Fibroblast of peridontal ligament (primary cell): Measurements from ENCODE around the gene RSPH1.
A peak's percentile ranks its signal among the peaks of the same experiment; 100 is the strongest.

ENCODE experiments used
- DNase-seq: peaks from one replicate; pipeline ENCODE4 v3.0.0-alpha.2; 2010; ENCODE audit errors: extremely low read depth

Gene RSPH1

DNA sequence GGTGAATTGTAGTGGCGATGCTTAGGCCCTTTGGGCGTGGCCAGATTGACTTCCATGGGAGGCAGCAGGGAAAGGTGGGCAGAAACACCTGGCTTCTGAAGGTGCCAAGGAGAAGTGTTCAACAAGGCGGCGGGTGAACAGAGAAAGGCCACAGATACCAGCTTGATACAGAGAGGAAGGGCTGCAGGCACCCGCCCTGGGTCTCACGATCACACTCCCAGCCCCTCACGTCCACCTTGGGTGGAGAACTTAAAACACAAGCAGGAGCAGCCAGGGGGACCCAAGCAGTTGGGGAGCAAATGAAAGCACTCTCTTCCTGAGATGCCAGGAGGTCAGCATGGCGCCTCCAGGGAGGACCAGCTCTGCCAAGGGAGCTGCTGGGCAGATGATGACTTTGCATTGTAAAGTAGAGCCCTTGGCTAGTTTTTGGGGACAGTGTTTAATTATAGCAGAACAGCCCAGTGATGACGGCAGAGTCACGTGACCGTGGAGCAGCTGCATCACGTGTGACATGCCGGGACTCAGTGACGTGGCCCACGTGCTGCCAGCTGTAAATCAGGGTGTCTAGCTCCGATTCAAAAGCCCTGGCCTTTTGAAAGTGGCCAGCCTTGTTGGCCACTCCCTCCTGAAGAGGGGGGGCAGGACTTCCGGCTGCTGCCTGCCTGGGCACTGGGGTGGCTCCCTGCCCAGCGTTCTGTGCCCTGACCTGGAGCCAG, 36.6 kb upstream of the RSPH1 start:
- no peak for DNase-seq

DNA sequence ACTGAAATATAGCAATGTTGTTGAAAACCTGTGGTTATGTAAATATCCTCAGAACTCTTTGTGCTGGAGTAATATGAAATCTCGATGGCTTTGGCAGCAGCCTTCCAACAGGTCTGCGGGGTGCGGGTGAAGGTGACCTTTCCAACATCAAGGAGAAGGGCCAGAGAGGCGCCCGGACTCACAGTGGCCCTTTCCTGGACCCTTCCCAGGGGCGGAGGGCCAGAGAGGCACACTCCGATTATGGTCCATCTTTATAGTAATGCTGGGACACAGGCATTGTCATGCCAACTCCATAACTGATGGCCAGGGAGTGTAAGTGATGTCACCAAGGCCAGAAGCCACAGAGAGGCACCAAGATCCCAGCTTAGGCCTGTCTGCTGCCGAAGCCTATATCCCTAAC, 35.7 kb upstream of the RSPH1 start:
- no peak for DNase-seq

GRCh38 chr21:42530167-42530518, 34.1 kb upstream of the RSPH1 start:
- DNase-seq, result no peak

- DNase-seq, result peak; percentile 18
Measured at GRCh38 chr21:42527489-42528158, 31.6 kb upstream of the RSPH1 start.

DNA sequence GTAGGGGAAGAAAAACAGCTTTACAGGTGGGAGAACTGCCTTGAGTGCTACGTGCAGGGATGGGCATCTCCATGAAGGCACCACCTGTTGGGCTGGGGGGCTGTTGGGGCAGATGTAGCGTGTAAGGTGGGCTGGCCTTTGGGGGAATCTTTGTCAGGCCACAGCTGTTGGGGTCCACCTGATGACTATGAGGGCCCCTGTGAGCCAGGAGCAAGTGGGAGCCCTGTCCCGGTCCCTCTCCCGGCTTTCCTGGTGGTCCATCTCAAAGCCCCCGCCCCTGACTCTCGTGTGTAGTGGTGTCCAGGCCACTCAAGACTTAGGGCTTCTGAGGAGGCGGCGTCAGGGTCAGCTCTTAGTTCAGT, 31.1 kb upstream of the RSPH1 start:
- DNase-seq, result no peak

- DNase-seq, result no peak
Measured at GRCh38 chr21:42526379-42526727, 30.3 kb upstream of the RSPH1 start.

DNA sequence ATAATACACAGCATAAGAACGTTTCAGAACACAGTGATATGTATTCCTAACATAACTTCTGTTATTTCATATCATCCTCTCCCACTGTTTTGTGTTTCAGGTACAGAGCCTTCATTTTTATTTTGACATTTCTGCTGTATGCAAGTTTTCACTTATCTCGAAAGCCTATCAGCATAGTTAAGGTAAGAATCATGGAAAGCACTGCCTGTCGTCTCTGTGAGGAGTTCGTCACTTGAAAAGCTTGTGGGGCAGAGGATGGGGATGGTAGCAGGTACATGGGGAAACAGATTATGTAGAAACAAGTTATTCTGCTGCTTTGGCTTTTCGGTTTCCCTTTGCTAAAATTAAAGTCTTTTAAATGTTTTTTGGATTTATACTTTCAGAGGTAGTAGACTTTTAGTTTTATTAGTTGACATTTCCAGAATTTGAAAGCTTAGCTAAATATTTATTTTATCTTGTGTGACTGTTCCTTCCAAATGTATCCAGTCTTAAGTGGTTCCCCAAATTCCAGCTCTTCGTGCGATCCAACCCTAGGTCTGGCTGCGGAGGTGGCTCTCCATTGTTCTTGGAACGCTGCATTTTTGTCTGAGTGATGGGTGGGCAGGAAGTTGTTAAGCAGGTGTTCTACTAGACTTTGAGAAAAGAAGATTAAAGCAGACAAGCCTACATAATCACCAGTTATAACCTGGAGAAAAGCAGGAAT, 29.8 kb upstream of the RSPH1 start:
- DNase-seq, result no peak

GRCh38 chr21:42525029-42525581, 29.1 kb upstream of the RSPH1 start:
- DNase-seq, result no peak

DNA sequence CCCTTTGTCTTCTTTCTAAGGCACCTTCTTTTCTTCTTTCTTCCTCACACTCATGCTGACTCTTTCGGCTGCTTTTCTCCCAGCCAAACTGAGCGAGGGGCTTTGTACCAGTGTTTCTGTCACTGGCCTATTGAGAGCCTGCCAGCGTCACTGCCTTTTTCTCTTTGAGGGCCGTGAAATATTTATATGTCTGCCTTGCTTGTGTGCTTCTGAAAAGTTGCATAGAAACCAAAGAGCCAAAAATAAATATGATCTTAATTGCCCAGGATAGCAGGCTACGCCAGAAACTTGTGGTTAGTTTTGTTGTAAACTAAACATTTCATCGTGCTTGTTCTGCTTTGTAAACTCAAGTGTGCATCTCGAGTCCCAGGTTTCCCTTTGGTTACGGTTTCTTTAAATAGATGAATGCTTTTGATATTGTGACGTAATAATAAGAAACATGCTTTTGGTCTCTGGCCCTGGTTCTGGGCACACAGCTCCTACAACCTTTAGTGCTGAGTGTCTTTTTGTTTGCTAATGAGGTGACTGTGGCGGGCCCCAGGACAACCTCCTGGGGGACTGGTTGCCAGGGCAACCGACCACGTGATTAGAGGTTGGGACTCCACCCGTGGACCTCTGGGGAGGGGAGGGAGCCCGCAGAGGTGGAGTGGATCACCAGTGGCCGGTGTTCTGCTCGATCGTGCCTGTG, 28.5 kb upstream of the RSPH1 start:
- DNase-seq, result peak; percentile 77

GRCh38 chr21:42523941-42524340, 27.9 kb upstream of the RSPH1 start:
- DNase-seq, result no peak

DNA sequence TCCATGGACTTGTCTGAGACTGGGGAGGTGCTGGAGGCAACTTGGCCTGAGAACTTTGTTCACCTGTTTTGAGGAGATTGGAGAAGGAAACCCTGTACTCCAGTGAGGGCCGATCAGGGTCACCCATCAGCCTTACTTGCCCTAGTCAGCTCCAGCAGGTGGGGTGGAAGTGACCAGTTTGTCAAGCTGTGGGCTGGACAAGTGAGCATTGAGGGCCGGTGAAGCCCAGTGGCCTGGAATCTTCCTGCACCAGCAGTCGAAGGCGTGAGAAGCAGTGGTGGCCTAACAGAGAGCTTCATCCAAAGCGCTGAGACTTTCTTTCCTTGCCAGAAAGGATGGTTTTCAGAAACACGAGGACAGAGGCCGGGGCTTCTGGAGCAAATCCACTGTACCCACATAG, 27.2 kb upstream of the RSPH1 start:
- DNase-seq, result no peak

DNA sequence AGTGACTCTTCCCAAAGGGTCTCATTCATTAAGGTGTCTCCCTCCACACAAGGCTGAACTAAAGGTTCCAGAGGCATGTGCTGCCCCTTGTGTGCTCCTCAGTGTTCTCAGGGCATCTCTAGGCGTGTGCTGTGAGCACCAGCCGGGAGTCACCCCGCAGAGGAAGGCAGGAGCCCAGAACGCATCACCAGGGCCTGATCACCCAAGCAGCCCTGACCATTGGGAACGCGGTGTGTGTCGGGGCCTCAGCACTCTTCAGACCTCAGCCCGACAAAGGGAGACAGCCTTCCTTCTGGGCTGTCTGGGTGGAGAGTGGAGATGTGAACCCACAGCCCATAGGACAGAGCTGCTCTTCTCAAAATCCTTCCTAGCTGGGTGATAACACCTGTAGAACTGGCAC, 26.7 kb upstream of the RSPH1 start:
- no peak for DNase-seq

DNA sequence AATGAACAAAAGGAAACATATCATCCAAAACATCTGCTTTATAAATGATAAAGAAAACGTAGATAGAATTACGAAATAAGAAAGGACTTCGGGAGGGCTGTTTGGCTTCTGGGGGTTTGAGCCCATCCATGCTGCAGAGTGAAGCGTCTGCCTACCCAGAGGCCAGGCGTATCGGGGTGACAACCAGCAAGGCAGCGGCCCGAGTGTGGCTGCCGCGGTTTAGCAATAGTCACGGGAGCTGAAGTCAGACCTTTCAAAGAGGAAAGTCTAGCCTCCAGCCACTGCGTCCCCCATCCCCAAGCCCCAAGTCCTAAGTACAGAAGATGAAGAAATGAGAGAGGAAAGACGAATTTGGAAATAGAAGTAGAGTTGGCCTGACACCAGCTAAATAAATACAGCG, 26.2 kb upstream of the RSPH1 start:
- no peak for DNase-seq

DNA sequence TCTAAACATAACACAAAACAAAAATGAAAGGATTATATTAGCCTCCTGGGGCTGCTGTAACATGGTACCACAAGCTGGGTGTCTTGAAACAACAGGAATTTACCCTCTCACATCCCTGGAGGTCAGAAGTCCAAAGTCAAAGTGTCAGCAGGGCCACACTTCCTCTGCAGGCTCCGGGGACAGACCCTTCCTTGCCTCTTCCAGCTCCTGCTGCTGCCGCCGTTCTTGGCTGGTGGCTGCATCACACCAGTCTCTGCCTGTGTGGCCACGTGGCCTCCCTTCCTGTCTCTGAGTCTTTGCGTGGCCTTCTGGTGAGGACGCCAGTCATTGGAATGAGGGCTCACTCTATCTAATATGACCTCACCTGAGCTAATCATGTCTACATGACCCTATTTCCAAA, 25.8 kb upstream of the RSPH1 start:
- no peak for DNase-seq

DNA sequence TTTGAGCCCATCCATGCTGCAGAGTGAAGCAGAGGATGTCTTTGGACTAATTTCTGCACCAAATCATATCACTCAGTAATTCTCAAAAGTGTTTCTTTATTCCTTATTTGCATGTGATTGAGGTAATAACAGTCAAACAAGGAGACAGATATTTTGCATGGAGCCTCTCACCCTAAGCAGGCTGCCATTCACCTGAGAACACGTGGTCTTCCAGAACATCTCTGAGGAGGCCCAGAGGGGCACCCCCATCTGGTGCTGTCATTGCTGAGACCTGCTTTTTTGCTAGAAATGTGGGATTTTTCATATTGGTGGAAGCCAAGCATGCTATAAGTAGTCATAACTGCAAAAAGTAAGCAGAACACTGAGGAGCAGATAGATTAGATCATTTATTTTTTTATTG, 25.4 kb upstream of the RSPH1 start:
- DNase-seq, result no peak

GRCh38 chr21:42520628-42521253, 24.7 kb upstream of the RSPH1 start:
- DNase-seq, result no peak

- no peak for DNase-seq
Measured at GRCh38 chr21:42518626-42519025, 22.6 kb upstream of the RSPH1 start.

- DNase-seq, result no peak
Measured at GRCh38 chr21:42518215-42518614, 22.2 kb upstream of the RSPH1 start.

GRCh38 chr21:42515708-42516502, 19.9 kb upstream of the RSPH1 start:
- DNase-seq, result no peak

DNA sequence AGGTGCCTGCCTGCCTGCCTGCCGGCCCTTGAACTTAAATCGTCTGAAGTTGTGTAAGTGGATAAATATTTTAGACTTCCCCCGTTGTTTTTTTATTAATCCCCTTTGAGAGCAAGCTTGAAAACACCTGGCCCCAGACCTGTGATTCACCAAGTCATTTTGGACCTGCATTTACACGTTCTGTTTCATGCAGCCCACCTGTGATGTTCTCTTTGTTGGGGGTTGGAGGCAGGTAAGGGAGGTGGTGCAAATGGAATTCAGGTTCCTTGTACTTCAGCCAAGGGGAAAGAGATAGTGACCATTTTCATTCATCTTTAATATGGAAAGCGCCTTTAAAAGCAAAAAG, 18.8 kb upstream of the RSPH1 start:
- no peak for DNase-seq
